Ureter (tissue), 1 donor: Measurements from ENCODE around the gene ELOVL6. TPM values are rescaled to one million over a fixed set of nuclear protein-coding genes. Genes with fewer than 3 reads are reported as not detected.
"Not testable (repeated sequence)": the region's sequence is repeated elsewhere in the genome, so short reads cannot be mapped to it uniquely, and the experiment has no call there.

Experiments
- DNase-seq: peaks from one replicate; pipeline ENCODE4 v3.0.0-alpha.2; 2020; ENCODE audit warnings: low spot score
- total RNA-seq: library from RNA; stranded (reverse); gene quantifications from one replicate; pipeline ENCODE4 v1.2.4, GENCODE V29; 2023
- donor health status: DM: yes; HTN: yes; CAD: no.

Gene ELOVL6
- total RNA-seq, 1 donor from 2014 or later = 62.3 TPM

DNA sequence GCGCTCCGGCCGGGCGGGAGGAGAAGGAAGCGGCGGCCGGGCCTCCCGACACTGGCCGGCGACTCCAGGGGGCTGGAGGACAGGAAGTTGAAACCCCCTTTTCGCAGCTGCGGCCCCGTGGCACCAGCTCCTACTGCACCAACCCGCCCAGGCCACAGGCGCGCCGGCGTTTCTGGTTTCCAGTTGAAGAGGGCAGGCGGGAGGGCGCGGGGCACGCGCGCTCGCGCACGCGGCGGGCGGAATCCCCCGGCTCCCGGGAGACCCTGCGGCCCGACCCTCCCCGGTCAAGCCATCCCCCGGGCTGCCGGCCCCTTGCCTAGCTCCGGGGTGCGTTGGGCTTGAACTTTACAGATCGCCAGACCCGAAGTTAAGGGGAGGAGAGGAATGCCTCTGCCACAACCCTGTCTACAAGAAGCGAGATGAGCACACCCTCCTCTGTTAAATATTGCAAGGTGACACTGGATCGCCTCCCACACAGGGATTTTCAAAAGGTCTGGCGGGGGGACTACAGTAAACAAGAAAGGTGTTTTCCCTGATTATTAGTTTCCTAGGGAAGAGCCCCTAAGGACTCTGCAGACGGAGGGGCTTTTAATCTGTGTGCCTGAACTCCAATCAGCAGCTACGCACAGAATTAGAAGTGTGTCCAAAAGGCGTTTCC lies 1.4 kb downstream of the ELOVL6 start:
- DNase-seq = peak; percentile 53

DNA sequence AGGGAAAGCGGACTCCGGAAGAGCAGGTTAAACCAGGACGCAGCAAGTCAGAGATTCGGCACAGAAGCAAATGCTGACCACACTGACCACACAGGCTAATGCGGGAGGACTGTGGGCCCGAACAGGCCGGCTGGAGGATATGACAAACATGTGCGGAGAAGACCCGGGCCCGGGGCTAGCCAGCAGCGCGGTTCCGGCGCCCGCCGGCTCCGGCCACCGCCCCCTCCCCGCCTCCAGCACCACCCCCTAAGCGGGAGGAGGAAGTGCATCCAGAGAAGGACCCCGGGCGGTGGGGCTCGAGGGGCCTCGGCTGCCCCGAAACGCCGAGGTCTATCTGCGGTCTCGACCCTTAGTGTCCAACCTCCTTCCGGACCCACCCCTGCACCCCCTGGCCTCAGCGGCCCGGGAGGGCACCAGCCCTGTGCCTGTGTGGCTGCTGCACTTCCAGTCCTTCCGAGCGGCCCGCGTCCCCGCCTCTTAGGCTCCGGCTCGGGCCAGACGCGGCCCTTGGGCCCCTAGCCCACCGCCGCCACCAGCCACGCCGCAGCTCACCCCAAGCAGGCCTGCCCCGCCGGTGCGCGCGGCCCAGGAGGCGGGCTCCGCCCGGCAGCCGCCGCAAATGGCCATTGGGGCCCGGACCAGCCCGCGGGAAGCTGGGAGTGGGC lies 2.1 kb downstream of the ELOVL6 start:
- DNase-seq = peak; percentile 71

DNA sequence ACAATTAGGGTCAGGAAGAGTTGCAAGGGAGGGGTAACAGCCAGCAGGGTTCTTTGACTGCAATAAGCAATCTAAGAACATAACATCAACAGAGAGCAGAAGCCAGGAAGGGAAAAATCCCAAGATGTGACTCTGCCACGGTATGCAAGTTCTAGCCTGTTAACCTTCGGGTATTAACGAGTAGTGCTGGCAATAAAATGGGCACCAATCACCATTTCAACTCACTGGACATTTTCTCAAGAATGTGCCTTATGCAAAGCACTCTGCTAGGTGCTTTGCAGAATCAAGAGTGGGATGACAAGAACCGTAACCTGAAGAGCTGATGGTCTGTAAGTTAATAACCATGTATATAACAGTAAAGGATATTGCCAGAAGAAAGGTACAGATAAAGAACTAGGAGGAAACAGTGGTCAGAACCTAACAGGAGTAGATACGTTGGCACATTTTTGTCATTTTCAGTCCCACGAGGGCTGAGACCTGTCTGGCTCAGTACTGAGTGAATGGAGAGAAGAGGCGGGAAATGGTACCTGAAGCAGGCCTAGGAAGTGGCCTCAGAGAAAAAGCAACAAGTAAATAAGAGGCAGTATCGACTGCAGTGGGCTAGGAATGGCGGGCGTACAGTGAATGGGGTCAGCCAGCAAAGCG lies 2.7 kb downstream of the ELOVL6 start:
- no peak for DNase-seq

DNA sequence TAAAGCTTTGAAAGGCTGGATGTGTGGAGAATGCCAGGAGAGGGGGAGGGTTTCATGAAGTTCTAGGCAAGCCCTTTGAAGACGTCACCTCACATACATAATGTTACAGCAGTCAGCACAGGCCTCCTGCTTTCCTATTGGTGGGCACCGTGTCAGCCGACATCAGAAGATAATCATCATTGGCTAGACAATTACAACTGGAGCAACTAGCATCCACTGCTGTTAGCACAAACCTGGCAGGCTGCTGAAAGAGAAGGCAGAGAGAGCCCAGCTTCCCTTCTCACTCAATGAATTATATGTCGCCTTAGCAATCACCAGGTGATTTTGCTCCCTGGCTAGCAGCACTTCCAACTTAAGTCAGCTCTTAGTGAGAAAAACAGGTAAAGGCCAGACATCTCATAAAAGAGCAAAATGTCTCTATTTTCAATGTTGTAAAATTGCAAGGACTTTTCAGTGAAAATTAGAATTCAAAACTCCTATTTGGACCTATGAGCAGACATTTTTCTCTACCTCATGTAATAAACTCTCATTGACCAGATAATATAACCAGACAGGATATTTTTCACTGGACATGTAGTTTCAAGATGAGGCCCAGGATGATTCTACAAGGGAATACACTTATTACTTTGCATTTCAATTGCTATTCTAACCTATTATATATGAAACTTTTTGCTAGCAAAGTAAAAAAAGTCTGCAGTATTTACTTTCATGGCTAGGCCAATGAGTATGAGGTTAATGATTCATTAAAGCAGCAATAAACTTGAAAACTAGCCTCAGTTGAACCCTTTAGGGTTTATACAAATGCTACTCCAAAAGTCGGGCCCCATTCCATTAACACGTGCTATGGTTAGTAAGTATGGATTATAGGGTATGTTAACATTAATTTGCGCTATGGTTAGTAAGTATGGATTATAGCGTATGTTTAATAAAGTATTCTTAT lies 4.3 kb downstream of the ELOVL6 start:
- DNase-seq = peak; percentile 69

DNA sequence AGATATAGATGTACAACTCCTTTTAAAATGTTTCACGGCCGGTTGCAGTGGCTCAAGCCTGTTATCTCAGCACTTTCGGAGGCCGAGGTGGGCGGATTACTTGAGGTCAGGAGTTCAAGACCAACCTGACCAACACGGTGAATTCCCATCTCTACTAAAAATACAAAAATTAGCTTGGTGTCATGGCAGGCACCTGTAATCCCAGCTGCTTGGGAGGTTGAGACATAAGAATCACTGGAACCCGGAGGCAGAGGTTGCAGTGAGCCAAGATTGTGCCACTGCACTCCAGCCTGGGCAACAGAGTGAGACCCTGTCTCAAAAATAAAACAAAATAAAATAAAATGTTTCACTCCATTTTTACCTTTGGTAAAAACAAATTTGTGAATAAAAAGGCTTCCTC lies 5.1 kb downstream of the ELOVL6 start:
- DNase-seq = not testable (repeated sequence)

DNA sequence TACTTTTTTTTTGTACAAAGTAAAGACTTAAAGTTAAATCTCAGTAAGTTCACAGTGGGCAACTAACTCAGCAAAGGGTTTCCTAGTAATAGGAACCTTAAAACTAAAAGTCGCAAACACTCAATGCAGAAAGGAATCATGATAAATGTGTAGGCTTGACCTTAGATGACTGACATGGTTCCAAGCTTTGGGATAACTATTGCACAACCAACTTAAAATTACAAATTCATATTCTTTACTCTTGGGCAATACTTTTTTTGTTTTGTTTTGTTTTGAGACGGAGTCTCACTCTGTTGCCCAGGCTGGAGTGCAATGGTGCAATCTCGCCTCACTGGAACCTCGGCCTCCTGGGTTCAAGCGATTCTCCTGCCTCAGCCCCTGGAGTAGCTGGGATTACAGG lies 8.2 kb downstream of the ELOVL6 start:
- DNase-seq = no peak

DNA sequence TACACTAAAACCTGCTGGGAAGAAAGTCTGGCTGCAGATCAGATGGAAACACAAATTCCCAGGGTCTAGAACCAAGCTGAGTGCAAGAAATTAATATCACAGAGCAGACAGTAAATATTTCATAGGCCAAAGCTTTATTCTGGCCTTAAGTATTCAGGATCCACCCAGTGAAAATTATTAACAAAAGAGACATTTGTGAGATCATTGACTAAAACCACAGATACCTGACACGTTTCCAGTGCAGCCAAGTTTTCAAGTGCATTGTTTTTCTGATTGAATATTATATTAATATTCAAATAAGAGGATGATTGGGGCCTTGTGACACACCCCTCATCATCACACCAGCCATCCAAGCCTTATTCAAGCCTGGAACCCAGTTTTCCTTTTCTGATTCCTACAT lies 10.3 kb downstream of the ELOVL6 start:
- no peak for DNase-seq

DNA sequence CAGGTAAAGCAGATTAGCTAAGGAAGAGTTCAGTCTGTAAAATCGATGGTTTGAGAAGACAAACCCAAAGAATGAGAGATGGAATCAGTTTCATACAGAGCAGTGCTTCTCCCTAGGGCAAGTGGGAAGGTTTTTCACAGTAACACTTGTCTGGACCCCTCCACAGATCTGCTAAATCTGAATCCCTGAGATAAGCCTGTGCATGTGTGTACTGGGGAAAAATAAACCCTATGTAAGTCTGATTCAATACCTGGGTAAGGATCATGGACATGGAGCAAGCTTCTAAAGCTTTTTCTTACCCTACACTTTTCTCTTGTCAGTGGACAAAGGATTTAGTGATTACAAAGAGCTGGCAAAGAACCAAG lies 13.6 kb downstream of the ELOVL6 start:
- no peak for DNase-seq

DNA sequence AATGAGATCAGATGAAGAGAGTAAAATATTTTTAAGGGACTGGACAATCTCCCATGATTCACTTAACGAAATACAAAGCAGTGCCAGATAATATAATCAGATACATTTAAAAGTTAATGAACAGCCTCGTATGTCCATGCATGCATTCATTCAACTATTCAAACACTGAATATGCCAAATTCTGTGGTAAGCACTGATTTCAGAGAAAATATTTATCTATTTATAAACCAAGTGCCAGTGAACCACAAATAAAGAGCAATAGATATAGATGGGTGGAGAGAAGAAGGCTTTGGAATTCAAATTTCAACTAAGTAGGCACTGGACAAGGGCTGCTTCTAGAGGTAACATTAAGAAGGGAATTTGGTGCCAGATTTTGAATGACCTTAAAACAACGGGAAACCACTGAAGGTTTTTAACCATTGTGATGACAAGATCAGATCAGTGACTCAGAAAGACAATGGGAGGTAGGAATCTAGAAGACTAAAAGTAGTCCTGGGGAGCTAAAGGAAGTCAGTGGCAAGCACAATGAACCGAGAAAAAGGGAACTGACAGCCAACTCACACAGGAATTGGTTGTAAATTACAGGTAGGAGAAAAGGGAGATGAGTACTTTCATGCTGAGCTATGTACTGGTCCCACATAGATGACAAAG lies 14.2 kb downstream of the ELOVL6 start:
- no peak for DNase-seq

DNA sequence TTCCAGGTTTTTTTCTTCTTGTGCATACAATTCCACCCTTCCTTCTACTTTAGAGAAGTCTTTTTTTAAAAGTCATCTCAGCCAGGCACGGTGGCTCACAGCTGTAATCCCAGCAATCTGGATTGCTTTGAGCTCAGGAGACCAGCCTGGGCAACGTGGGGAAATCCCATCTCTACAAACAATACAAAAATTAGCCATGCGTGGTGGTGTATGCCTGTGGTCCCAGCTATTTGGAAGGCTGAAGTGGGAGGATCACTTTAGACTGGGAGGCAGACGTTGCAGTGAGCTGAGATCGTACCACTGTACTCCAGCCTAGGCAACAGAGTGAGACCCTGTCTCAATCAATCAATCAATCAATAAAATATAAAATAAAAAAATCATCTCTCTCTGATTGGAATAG lies 14.8 kb downstream of the ELOVL6 start:
- no peak for DNase-seq

DNA sequence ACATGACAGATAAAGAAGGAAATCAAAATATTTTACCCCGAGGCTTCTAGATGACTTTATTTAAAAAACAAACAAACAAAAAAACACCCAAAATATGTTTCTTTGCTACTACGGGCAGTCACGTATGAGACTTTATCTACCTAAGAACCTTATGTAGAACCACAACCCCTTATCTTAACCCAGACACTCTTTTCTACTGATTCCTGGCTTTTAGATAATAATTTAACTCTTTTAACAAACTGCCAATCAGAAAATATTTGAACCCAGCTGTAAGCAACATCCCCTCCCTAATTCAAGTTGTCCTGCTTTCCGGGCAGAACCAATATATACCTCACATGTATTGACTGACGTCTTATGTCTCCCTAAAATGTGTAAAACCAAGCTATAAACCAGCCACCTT lies 15.4 kb downstream of the ELOVL6 start:
- no peak for DNase-seq

DNA sequence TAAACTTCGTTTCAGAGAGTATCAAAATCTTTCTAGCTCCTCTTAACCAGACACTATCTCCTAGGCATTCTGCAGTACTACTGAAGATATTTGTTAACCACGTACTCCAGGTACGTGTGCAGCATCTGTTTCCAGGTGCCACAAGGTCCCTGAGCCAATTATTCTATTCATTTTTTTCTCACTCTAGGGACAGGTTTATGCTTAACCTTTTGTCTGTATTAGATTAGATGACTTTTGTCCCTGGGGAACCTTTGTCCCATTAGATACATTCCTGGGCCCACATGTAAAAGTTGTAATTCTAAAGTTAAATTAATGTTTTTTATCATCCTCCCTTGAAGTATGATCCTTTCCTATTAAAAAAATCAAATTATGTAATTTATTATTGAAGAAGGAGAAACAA lies 16.5 kb downstream of the ELOVL6 start:
- DNase-seq = no peak

DNA sequence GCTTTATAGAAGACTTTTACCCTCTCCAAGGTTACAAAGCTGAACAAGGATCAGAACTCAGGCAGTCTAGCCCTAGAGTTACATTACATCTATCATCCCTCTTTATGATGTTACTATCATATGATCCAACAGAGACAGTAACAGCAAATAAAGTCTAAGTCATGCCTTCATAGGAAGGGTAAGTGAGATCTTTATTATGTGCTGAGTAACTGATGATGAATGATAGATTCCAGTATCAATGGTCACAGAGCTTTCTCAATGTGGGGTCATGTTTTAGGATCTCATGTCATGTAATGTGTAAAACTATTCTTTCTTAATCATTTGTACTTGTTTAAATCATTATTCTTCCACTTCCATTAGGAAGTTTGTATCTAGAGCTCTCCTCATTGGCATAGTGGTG lies 22.8 kb downstream of the ELOVL6 start:
- no peak for DNase-seq

DNA sequence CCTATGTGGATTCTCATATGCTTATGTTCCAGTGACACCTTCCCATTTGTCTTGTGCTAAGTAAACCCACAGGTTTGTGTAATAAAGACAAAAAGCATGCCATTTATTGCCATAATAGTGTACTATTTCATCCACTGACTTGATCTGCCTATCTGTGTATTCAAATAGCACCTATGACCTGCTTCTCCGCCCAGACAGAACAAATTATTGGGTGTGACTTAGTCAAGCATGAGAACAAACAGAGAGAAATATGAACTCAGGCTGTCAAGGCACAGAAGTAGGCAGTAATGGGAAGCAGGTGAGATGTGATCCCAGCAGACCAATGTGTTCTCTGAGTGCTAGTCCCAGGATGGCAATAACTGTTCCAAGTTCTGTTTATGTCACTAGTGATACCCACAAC lies 25.4 kb downstream of the ELOVL6 start:
- no peak for DNase-seq

DNA sequence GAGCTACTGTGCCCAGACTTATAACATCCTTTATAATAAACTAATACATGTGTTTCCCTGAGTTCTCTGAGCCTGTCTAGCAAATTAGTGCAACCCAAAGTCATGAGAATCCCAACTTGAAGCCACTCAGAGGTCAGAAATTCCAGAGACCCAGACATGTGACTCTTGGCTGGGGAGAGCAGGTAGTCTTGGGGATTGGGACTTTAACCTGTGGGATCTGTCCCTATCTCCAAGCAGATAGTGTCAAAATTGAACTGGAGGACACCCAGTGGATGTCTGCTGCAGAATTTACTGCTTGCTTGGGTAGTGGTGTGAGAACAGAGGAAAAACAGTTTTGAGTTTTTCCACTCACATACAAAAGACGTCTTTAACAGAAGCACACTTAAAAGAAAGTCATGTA lies 26.4 kb downstream of the ELOVL6 start:
- no peak for DNase-seq

DNA sequence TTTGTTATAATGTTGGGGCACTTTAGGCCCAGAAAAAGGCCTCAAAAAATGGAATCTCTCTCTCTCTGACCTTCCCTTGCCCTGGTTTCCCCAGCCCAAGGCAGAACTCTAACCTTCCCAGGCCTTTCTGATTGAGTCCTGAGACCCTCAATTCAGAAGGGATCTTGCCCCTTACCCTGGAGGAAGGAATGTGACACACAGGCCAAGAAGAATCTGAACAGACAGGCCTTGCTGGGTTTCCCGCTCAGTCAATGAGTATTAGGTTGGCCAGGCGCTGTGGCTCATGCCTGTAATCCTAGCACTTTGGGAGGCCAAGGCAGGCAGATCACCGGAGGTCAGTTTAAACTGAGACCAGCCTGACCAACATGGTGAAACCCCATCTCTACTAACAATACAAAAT lies 27.6 kb downstream of the ELOVL6 start:
- DNase-seq = no peak

DNA sequence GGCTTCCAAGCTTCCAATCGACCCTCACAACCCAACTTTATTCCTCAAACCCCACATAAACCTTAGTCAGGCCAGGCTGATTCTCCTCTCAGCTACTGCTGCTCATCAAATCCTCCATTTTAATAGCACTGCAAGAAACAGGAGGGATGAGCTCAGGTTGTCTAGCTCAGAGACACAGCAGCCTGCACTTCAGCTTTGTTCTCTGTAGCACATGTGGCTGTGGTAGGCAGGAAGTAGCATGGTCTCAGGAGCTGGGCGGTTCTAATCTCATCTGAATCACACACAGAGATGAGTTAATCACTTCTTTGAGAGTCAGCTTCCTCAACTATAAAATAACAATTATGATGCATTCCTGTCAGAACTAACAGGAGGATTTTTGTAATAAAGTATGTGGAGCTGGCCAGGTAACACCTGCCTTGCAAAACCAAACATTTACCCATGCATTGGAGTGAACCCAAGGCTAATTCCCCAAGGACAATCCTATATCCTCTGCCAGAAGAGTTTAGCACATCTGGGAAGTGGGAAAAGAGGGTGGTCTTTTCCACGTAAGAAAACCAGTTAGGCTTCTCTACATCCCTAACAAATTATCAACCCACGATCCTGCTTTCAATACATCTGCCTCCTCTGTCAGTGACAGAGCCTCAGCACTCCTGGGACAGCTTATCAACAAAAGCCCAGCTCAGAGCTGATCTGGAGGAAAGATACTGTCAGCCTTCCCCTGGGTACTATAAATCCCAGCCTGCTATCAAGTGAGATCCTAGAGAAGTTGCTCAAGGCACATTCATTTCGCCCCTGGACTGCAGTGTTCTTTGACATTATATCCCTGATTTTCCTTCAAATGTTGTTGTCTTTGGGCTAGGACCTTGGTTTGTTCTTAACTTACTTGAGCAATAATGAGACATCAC lies 32.8 kb downstream of the ELOVL6 start:
- no peak for DNase-seq

DNA sequence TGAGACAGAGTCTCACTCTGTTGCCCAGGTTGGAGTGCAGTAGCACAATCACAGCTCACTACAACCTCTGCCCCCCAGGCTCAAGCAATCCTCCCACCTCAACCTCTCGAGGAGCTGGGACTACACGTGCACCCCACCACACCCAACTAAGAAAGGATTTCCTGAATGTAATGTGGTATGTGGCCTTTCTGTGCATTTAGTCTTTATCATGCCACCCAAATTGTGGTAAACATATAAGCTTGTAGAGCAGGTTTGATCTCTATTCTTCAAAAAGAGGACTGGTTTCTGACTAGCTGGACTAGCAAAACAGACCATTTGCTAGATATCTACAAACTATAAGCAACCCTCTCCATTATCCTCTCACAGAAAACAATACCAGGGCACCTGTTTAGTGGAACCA lies 33.6 kb downstream of the ELOVL6 start:
- DNase-seq = no peak

DNA sequence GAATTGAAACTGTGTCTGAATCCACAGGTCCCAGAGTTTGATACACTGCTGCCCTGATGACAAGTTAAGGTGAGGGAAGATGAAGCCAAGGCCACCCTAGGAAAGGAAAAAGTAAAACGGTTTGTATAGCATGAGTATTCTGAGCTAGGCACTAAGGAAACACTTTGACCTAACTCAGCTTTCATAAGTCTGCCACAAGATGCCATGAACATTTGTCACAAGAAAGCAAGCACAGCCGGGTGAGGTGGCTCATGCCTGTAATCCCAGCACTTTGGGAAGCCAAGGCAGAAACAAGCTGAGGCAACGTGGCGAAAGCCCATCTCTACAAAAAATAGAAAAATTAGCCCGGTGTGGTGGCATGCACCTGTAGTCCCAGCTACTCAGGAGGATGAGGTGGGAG lies 34.2 kb downstream of the ELOVL6 start:
- DNase-seq = no peak

DNA sequence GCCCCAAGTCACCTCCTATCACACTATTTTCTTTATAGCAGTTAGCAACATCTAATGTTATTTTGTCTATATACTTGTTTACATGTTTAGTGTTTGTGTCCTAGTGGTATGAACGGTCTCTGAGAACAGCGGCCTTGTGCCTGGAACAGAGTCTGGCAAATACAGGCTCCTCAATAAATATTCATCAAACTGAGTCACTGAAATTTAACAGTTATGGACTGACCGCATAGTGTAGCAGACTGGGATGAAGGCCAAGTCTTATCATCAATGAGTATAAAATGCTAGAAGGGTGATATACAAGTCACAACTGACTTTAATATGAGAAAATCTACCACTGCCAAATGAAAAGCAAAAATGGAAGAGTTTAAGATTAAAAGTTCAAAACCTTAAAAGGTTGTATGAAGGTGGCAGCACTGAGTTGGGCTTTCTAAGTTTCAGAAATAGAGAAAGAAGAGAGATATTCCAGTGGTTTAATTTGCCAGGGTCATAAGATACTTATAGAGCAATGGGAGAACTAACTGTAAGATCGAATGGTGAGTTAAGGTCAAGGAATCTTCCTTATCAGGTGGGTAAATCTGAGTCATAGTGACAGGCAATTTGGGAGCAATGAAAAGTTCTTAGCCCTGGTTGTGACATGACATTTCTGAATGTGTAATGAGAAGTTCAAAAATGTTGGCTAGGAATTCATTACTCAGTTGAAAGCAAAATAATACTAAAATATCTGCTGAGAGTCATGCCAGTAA lies 34.9 kb downstream of the ELOVL6 start:
- DNase-seq = no peak
